Fibroblast of upper back skin (primary cell): Measurements from ENCODE around the gene RAB5A.
"Not testable (repeated sequence)": the region's sequence is repeated elsewhere in the genome, so short reads cannot be mapped to it uniquely, and the experiment has no call there.

ENCODE experiments used
- DNase-seq: peaks from one replicate; pipeline ENCODE4 v3.0.0-alpha.2; 2013

RAB5A gene, protein sequence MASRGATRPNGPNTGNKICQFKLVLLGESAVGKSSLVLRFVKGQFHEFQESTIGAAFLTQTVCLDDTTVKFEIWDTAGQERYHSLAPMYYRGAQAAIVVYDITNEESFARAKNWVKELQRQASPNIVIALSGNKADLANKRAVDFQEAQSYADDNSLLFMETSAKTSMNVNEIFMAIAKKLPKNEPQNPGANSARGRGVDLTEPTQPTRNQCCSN

DNA sequence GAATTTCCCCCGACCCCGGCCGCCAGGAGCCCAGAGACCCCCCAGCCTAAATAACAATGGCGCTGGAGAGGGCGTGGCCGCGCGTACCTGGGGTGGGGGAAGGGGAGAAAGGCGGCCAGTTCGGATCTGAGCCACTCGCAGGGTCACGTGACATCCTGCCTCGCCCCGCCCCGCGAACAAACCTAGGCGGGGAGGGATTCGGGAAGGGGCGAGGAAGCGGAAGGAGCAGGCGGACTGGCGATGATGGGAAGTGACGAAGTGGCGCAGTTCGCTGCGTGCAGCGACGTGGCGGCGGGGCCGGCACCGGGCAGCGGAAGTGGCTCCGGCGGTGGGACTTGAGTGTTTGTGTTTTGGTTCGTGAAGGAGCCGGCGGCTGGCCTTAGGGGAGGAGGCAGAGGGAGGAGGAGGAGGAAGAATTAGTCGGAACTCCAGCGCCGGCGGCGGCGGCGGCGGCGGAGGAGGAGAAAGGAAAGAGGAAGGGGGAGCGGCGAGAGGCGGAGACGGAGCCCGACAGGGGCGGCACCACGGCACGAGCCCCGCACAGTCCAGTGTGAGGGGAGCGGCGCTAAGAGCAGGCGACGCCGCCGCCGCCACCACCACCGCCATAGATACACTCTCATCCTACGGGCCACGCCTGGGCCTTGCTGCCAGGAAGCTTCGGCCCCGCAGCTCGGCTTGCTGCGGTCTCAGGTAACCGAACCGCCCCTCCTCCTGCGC, at the start of gene RAB5A:
Gene RAB5A (plus strand): TSS at position 266 of the 717 bp plus-strand sequence. CDS start 3,802 bp downstream, outside the sequence.
- DNase-seq: peak; percentile 99

DNA sequence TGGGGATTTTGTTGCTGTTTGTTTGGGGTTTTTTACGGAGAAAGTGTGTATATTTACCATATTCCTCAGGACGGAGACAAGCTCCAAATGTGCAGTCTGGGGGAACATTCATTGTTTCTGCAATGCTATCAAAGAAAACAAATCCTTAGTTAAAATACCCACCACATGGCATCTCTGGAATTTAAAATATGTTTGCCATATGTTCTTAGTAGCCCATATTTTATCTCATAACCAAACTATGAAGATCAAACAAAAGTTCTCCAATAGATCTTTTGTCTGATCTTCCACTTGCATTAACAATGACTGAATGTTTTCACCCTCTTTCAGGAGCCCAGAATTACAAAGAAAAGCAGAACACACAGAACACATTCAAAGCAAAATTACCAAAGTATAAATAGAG, 48.2 kb upstream of the RAB5A start:
- DNase-seq: peak; percentile 46

DNA sequence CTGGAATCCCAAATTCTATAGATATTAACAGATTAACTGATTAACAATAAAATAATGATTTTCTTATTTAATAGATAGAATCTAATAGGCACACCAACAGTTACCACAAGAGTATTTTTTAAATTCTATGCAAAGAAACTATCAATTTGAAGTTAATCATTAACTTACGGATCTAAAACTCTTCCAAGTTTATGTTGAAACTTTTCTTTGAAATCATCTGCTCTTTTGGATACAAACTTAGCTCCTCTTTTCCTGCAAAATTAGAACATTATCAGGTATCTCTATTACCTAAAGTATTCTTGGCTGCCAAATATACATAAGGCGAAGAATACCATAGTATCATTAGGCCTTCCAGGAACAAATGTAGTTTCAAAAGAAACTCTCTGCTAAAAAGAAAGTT, 47.6 kb upstream of the RAB5A start:
- DNase-seq: no peak

DNA sequence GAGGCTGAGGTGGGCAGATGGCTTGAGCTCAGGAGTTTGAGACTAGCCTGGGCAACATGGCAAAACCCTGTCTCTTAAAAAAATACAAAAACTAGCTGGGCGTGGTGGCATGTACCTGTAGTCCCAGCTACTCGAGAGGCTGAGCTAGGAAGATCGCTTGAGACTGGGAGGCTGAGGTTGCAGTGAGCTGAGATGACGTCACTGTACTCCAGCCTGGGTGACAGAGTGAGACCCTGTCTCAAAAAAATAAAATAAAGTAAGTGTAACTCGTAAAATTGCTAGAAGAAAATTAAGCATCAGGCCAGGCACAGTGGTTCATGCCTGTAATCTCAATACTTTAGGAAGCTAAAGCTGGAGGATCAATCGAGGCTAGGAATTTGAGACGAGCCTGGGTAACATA, 47.1 kb upstream of the RAB5A start:
- not testable (repeated sequence) for DNase-seq

DNA sequence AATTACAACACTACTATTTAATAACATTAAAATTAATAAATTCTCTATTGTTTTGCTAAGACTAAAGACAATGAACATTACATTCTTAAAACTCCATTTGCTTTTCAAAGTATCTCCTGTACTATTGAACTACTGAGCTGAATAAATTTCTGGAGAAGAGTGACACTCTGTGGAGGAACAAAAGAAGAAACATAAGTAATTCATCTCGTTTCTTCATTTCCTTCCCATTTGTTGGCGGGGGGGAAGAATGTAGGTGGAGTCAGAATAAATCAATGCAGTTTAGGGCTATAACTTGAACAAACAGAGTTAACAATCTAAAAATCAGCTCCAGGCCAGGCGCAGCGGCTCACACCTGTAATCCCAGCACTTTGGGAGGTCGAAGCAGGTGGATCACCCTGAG, 45.6 kb upstream of the RAB5A start:
- DNase-seq: peak; percentile 28

DNA sequence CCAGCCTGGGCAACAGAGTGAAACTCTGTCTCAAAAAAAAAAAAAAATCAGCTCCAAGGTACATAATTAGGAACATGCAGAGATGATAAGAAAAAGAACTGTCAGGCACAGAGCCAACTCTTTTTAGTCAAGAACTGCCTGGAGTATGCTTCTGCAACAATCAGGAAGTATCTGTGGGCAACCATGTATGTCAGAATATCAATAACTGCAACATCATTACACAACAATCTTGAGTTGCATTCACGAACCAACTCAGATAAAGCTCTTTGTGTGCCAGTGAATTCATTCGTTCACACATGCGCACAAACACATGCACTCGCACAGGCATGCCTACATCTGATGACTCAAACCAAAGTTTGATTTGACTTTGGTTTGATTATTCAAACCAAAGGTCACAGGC, 45.0 kb upstream of the RAB5A start:
- no peak for DNase-seq

DNA sequence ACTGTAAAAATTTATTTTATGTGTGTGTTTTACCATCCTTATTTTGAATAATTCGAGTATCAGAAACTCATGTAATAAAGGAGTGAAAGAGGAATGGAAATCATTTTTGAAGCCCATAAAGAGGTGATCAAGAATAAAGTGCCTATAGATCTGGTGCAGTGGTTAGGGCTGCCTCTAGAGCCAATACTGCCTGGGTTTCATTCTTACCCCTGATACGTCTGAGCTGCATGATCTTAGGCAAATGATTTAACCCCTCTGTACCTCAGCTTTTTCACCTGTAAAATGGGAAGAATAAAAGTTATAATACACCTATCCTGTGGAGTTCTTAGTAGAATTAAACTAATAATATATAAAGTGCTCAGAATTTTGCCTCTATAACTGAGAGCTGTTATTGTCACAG, 43.2 kb upstream of the RAB5A start:
- DNase-seq: no peak

DNA sequence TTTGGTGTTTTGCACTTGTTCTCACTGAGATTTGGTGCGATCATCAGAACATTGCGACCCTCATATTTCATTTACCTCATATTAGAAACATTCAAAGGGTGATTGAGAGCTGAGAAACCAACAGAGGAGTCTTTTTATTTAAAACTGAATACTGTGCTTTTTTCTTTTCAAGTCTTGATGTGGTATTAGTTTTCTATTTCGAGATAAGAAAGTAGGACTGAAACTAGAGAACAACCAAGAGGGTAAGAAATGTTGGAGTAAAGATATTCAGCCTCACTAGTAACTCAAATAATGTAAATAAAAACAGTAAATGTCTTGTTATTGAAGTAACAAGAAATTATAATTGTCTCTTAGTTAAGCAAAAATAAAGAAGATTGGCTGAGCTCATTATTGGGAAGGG, 39.4 kb upstream of the RAB5A start:
- no peak for DNase-seq

DNA sequence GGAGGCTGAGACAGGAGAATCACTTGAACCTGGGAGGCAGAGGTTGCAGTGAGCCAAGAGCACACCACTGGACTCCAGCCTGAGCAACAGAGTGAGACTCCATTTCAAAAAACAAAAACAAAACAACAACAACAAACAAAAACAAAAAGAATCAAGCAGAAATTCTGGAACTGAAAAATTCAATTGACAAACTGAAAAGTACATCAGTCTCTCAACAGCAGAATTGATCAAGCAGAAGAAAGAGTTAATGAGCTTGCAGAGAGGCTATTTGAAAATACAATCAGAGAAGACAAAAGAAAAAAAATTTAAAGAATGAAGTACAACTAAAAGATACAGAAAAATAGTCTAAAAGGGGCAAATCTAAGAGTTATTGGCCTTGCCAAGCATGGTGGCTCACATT, 35.4 kb upstream of the RAB5A start:
- DNase-seq: no peak

DNA sequence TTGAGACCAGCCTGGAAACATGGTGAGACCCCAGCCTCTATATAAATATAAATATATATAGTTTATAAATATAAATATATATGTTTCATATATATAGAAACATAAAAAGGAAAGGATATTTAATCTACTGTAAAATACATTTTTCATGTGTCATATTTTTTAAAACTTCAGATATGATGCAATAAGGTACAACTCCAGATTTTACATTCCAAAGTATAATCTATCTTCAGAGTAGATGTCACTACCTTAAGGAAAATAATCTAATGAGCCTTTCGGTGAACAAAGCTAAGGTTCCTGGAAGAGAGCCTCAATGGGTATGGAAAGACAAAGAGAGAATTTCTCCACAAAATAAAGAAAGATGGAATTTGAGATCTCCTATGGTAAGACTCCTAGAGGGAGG, 29.7 kb upstream of the RAB5A start:
- no peak for DNase-seq

DNA sequence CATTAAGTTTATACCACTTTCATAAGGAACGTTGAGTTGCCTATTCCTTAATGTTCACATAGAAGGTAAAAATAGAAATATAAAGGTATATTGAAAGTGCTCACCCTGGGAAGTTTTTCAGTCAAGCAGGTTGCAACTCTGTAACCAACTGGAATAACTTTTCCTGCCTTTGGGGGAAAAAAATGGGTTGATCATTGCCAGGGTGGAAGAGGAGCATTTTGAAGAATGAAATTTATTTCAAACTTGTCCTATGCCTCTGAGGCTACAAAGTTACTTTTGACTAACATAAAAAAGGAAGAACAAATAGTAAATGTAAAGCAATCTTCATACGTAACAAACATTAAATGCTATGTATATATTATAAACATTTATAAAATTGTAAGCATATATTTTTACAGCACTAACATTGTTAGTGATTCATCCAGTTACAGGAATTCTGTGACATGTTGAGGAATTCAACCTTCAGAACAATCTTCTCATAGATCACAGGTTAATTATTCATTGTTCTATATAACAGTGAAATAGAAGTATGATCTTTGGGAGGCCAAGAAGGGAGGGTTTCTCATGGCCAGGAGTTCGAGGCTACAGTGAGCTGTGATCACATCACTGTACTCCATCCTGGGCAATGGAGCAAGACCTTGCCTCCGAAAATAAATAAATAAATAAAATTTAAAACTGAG, 26.4 kb upstream of the RAB5A start:
- DNase-seq: no peak

DNA sequence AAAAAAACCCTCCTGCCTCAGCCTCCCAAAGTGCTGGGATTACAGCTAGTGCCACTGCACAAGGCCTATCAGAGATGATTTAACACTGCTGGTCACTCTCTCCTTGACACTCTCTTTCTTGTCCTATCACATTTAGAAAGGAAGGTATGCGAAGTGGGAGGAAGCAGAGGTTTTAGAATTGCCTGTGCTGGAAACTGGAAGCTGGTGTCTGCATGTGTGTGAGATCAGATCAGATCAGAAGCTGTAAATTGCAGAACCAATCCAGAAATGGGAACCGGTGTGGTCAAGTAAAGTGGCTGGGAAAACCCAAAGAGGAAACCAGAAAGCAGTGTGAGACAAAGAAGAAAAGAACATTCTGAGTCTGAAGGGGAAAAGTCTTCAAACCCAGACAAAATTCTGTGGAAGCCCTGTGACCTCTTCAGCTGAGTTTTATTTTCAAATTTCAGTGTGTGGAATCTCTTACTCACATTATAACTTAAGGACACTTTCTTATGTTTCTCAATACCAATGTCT, 15.7 kb upstream of the RAB5A start:
- no peak for DNase-seq

DNA sequence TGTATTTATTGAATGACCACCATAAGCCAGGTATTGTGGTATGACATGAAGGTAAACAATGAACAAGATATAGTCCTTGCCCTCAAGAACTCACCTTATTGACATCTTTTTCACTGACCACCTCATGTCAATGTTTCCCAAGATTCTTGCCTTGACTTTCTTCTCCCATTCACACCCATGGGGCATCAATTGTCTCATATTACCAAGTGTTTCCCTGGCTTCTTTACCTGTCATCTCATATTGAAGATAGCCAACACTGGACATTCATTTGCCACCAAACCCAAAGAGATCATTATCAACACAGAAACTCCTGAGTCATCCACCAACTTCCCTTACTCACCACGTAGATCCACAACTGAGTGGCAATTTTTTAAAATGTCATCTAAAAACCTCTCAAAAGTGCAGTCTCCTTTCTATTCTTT, 15.1 kb upstream of the RAB5A start:
- no peak for DNase-seq

DNA sequence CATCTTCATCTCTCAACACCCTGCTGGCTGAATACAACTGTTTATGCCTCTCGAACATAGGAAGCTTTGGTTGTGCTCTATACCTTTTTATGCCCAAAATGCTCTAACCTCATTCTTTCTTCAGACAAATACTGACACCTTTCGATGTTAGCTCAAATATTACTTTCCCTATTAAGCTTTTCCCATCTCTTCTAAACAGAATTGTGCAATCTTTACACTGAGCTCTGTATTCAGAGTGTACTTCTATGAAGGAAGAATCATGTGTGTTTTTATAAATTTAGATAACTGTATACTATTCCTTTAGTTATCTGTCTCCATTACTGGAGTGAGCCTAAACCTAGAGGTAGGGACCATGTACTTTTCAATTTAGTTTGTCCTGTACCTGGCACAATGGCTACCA, 14.5 kb upstream of the RAB5A start:
- no peak for DNase-seq

DNA sequence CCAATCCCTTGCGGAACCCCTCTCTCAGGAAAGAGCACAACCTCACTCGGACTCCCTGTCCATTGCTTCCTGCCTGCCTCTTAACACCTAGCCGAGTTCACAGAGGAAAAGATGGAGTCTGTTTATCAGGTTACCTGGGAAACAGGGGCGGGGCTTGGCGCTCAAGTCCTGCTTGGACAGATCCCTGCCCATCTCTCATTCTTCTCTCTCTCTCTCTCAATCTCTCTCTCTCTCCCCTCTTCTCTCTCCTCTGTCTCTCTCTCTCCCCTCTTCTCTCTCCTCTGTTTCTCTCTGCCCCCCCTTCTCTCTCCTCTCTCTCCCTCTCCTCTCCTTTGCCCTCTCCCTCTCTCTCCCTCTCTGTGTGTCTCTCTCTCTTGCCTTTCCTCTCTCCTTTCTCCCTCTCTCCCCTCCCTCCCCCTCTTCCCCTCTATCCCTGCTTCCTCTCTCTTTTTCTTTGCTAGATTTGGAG, 12.8 kb upstream of the RAB5A start, which contains the start of gene EFHB:
Gene EFHB (minus strand): TSS at position 120 of the 469 bp plus-strand sequence. CDS start 199 bp downstream, outside the sequence.
- DNase-seq: peak; percentile 20

DNA sequence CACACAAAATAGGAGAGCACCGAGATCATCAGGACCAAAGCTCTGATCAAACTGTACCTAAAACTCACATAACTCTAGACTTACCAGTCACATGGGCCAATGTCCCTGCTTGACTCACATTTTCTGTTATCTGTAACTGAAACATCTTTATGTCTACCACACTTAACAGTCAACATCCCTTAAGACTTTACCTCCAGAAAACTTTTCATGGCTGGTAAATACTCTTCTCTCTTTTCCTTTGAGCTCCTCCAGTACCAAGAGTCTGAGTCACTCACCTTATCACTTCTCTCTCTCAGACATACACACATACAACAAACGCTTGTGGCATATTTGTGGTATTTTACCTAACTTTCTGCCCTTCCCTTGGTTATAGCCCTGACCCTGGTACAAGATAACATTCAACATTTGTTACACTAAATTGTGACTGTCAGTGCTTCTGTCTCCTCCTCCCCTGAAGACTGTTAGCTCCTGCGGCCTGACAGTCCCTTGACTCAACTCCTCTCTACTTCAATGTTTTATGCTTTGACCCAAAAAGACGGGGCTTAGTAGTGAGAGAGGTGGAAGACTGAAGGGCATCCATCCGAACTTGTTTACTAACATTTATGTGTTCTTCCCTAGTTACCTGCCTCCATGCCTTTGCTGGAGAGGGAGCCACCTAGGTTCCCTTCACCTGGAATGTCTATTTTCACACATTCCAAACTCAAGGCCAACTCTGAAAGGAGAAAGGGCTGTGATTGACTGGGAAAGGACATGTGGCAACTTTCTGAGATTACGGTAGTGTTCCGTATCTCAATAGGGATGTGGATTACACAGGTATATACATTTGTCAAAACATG, 9.2 kb upstream of the RAB5A start:
- DNase-seq: peak; percentile 8

DNA sequence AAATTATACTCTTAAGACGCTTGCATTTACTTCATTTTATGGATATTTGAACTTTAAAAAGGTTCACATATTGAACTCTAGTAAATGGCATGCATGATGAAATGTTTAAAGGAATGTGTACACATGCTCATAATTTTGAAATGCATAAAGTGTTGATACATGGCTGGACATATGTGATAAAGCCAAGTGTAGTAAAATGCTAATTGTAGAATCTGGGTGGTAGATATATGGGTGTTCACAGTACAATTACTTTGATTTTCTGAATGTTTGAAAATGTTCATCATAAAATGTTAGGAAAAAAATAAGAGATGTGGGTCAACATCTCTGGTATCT, 8.6 kb upstream of the RAB5A start:
- DNase-seq: no peak

DNA sequence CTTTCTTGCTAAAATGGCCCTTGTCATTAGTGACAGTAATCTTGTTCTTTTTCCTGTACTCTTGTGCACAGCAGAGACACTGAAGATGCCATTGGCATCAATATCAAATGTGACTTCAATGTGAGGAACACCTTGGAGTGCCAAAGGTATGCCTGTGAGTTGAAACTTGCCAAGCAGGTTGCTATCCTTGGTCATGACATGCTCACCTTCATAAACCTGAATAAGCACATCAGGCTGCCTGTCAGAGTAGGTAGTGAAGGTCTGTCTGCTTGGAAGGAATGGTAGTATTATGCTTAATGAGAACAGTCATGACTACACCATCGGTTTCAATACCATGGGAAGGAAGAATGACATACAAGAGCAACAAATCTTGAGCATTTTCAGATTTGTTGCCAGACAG, 6.3 kb upstream of the RAB5A start:
- no peak for DNase-seq

DNA sequence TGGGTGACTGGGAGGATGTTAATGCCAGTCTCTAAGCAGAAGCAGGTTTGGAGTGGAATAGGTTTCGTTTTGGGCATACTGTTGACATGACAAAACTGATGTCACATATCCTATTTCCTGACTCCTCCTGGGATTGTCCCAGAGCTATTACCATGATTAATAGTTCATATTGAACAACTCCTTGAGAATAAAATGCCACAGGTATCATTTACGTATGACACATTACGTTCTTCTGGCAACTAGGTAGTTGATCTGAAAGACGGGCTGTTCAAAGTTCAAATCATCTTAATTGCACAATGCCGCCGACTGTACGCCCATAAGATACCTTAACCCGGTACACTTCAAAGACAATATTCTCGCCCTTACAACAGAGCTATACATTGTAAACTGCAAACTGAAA, 1.4 kb upstream of the RAB5A start:
- no peak for DNase-seq

DNA sequence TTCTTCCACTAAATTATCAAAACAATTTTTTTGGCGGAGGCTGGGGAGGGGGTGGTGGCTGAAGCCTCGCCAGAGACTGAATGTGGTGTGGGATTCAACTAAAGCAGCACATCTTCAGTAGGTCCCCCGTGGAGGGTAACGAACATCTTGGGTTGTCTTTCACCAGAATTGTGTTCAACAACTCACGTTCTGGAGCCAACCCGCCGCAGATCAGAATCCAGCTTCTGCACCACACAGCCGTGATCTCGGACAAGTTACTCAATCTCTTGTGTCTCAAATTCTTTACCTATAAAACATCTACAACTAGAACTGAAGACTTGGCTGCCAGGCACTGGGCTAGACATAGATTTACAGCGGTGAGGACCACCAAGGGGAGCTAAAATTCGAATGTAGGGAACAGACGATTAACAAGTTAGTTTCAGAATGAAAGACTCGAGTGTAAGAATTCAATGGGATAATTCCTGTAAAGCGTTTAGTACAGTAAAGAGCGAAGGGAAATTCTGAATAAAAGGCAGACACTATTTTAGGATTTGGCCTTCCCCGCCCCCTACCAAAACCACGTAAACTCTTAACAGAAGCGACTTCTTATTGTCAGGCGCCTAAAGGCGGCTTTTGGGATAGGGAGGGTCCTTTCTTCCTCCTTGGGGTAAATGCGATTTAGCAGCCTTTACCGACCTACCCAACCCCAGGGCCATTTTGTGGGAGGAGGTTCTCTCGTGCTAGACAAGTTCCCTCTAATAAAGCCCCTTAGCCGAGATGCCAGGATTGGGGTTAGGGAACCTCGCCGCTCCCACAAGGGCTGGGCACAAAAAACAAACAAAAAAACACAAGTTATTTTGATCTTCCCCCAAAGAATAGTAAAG, 697 bp upstream of the RAB5A start:
- DNase-seq: peak; percentile 4

DNA sequence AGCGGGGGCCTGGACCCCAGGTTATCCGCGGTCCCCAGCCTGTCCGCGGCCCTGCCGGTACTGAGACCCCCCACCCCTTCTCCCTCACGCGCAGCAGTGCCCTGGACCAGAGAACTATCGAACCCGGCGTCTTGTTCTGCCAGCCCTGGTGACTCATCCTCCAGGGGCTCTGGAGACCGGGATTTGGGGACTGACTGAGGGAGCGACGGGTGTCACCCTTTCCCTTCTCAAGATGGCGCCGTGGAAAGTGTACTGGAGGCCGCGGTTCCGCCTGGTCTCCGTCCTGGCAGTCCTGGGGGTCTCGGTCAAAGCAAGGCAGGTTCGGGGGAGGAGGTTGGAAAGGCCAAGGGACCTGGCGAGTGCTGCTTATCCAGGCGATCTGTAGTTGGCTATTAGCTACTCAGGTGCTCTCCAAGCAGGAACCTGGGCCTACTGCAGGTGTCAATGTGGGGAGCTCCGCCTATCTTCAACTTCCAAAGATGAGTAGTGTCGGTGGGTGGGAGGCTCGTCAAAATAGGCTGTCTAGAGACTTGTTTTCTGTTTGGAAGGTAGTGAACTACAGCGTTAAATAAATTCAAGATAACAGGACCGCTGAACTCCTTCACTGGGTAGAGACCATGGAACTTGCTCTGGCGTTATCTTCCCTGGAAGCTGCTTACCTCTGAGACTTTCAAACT, 790 bp downstream of the RAB5A start:
- peak; percentile 24 for DNase-seq
